Measurements from ENCODE around the gene KCNAB1.

KCNAB1 gene

GRCh38 chr3:156522673-156523072, 402.3 kb downstream of the KCNAB1 start:
- no peak for DNase-seq (ENCODE audit: extremely low read depth in 1 of 2, low read depth in 1 of 2)

- DNase-seq (ENCODE audit: extremely low read depth in 1 of 2, low read depth in 1 of 2), result no peak
Measured at GRCh38 chr3:156525808-156526207, 405.4 kb downstream of the KCNAB1 start.

GRCh38 chr3:156527060-156527459, 406.7 kb downstream of the KCNAB1 start:
- DNase-seq (ENCODE audit: extremely low read depth in 1 of 2, low read depth in 1 of 2), result no peak

- no peak for DNase-seq (ENCODE audit: extremely low read depth in 1 of 2, low read depth in 1 of 2)
Measured at GRCh38 chr3:156530980-156531379, 410.6 kb downstream of the KCNAB1 start.

- DNase-seq (ENCODE audit: extremely low read depth in 1 of 2, low read depth in 1 of 2), result no peak
Measured at GRCh38 chr3:156532730-156533129, 412.4 kb downstream of the KCNAB1 start.

- DNase-seq (ENCODE audit: extremely low read depth in 1 of 2, low read depth in 1 of 2), result no peak
Measured at GRCh38 chr3:156533205-156533604, 412.8 kb downstream of the KCNAB1 start.

- no peak for DNase-seq (ENCODE audit: extremely low read depth in 1 of 2, low read depth in 1 of 2)
Measured at GRCh38 chr3:156535162-156535627, 414.8 kb downstream of the KCNAB1 start.

GRCh38 chr3:156535798-156536197, 415.4 kb downstream of the KCNAB1 start:
- DNase-seq (ENCODE audit: extremely low read depth in 1 of 2, low read depth in 1 of 2), result no peak

- DNase-seq (ENCODE audit: extremely low read depth in 1 of 2, low read depth in 1 of 2), result no peak
Measured at GRCh38 chr3:156536524-156537316, 416.3 kb downstream of the KCNAB1 start.

- DNase-seq (ENCODE audit: extremely low read depth in 1 of 2, low read depth in 1 of 2), result no peak
Measured at GRCh38 chr3:156539051-156539450, 418.7 kb downstream of the KCNAB1 start.

- DNase-seq (ENCODE audit: extremely low read depth in 1 of 2, low read depth in 1 of 2), result no peak
Measured at GRCh38 chr3:156539802-156540201, 419.4 kb downstream of the KCNAB1 start.

- DNase-seq (ENCODE audit: extremely low read depth in 1 of 2, low read depth in 1 of 2), result no peak
Measured at GRCh38 chr3:156542101-156543042, 422.0 kb downstream of the KCNAB1 start.

- no peak for DNase-seq (ENCODE audit: extremely low read depth in 1 of 2, low read depth in 1 of 2)
Measured at GRCh38 chr3:156543043-156543555, 422.7 kb downstream of the KCNAB1 start.

GRCh38 chr3:156547637-156548036, 427.3 kb downstream of the KCNAB1 start:
- DNase-seq (ENCODE audit: extremely low read depth in 1 of 2, low read depth in 1 of 2), result no peak

- no peak for DNase-seq (ENCODE audit: extremely low read depth in 1 of 2, low read depth in 1 of 2)
Measured at GRCh38 chr3:156548041-156548687, 427.8 kb downstream of the KCNAB1 start.

GRCh38 chr3:156548902-156549301, 428.5 kb downstream of the KCNAB1 start:
- DNase-seq (ENCODE audit: extremely low read depth in 1 of 2, low read depth in 1 of 2), result no peak

GRCh38 chr3:156551261-156551660, 430.9 kb downstream of the KCNAB1 start:
- DNase-seq (ENCODE audit: extremely low read depth in 1 of 2, low read depth in 1 of 2), result no peak

- no peak for DNase-seq (ENCODE audit: extremely low read depth in 1 of 2, low read depth in 1 of 2)
Measured at GRCh38 chr3:156551746-156552145, 431.4 kb downstream of the KCNAB1 start.

- no peak for DNase-seq (ENCODE audit: extremely low read depth in 1 of 2, low read depth in 1 of 2)
Measured at GRCh38 chr3:156552973-156553372, 432.6 kb downstream of the KCNAB1 start.

- no peak for DNase-seq (ENCODE audit: extremely low read depth in 1 of 2, low read depth in 1 of 2)
Measured at GRCh38 chr3:156553705-156554356, 433.5 kb downstream of the KCNAB1 start.

GRCh38 chr3:156554515-156554841, 434.1 kb downstream of the KCNAB1 start:
- DNase-seq (ENCODE audit: extremely low read depth in 1 of 2, low read depth in 1 of 2), result no peak

All from stimulated activated CD8-positive, alpha-beta memory T cell treated with anti-CD3 and anti-CD28 coated beads, Interleukin-7, amount 100 ng/mL, for 48 hours (primary cell).